Colon (tissue), 2 donors: Measurements from ENCODE around the gene SLC35E1.
"Not testable (repeated sequence)": the region's sequence is repeated elsewhere in the genome, so short reads cannot be mapped to it uniquely, and the experiment has no call there.

ENCODE experiments used
- FAIRE-seq: peaks from 2 replicates; lab custom pipeline; 2012; peaks lifted over from hg19 to GRCh38; lab: Jason Lieb, UNC
- donor health status: control.
- donor health status: control.

SLC35E1 gene

DNA sequence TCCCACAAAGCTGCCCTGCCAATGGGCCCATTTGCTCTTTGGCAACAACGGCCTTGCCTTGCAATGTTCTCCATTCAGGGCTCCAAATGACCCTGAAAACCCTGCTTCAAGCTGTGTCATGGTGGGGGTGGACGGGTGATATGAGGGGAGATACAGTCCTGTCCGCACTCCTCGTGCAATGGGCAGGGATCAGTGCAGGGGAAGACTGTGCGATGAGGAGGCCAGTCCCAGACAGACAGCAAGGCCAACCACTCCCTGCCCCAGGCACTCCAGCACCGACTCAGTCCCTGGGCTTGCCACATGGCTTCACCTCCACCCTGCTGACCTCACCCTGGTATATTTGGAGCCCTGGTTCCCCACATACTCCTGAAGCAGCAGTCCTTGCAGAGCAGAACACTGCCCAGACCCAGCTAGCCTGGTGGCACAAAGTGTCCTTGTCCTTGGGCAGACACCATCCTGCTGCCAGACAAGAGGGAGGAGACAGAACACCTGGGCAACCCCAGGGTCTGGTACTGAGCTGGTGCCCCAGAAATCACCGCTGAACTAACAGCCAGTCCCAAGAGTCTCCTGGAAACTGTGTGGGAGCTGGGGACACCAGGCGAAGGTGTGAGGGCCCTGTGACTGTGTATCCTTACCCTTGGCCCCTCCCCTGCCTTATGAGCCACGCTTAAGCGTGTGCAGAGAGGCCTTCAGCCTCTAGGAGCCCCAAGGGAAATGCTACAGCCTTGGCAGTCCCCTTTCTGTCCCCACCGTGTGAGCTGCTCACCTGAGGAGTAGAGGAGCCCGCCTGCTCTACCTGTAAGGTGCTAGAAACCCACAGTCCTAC is 9.1 kb upstream of the SLC35E1 start:
- FAIRE-seq = no peak

DNA sequence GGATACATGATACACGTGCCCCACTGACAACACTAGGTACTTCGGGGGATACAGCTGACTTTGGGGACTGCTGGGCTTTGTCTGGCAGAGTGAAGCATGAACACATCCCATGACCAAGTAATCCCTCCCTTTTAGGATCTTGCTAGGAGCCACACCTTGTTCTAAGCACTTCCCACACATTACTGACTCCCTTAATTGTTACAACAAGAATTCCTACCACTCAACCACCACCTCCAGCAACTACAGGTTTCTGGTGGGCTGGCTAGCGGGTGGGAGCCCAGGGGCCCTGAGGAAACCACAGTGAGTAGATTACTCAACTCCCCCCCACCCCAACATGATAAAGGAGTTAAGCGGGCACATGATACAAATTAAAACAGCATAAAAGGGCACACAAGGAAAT is 7.2 kb upstream of the SLC35E1 start:
- no peak for FAIRE-seq

DNA sequence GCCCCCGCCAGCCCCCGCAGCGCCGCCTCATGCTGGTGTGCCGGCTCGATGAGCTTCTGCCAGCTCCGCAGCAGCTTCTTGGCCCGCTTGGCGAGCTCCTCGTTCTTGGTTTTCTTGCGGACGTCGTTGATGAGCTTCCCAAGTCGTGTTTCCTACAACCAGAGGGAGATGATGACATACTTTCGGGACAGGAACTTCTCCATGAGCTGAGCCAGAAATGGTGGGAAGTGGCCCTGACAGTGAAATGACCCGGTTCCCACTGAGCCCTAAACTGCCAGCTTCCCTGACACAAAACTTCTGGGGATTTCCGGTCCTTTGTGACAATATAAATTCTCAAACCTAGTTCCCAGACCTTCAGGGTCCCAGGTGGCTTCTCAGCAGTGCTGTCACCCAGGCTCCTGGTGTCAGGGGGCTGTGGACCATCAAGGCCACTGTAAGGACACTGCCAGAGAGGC is 5.3 kb upstream of the SLC35E1 start:
- FAIRE-seq = no peak

DNA sequence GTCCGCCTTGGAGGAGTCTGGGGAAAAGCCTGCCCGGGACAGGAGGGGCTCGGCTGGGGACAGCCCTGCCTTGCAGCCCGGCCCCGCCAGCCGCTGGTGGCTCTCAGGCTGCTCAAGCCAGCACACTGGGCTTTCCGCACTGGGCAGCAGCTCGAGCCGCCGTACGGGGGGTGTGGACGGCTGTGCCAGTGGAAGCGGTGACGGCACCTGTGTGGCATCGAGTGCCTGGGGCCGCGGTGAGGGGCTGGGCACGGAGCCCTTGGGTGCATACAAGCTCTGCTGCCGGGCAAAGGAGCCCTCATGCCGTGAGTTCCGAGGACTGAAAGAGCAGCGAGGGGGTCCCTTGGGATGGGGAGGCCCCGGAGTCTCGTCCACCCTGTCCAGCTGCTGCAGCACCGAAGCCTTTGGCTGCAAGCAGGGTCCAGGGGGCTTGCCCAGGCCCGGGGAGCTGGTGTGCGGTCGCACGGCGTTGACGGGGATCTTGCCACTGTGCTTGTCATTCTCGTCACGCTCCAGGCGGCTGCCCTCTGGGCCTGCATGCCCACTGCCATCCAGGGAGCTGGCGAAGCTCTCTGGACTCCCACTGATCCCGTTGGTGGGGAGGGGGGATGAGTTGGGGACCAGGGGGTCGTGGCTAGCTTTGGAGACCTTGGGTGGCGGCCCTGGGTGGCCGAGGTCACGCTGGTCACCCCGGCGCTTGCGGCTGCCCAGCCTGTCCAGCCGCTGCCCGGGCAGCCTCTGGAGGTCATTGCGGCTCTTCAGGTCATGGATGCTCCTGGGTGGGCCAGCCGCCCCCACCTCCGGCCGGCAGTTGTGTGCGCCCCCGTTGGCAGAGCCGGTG is 4.7 kb upstream of the SLC35E1 start:
- no peak for FAIRE-seq

DNA sequence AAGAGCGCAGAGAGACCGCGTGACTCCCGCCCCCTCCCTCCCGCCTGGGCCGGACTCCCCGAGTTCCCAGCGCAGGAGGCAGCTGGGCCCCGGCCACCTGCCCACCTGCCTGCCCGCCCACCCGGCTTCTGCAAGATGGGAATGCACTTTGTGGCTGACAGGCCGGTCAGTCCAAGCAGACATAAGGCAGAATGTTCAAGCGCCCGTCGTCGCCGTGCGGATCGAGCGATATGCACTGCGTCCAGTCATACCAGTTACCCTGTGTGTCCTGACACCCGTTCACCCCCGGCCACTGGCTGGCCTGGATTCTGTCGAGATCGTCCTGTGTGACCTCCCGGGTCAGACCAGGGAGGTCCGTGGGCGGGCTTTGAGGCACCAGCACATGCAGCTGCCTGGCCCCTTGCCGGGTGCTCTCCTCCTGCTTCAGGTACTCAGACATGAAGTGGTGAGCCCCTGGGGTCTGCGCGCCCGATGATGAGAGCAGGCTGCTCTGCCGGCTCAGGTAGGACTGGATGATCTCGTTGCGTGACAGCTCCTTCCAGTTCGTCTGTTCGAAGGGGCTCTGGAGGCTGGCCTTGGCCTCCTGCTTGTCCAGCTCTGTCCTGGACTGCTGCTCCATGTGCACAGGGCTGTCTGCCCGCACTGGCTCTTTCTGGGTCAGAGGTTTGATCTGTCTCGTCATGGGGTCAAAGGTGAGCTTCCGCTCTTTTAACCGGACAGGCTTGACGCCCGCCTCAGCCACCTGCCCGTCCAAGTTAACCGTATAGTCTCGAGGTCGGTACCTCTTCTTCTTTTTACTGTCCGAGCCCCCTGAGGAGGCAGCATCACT is 3.9 kb upstream of the SLC35E1 start:
- no peak for FAIRE-seq

DNA sequence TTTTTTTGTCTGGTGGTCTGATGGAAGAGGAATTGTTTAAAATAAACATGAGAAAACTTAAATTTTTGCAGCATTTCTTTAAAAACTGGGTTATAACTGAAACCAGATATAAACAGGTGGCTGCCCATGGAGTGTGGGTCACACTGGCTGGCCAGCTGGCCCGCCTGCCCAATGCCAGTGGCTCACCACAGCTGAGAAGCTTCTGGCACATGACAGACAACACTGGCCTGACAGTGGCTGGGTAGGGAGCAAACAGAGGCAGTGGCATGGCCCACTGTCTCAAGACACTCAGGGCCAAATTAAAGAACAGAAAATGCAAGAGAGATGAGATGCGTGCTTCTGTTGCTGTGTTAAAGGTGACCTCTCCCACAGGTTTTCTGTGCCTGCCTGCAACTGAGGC is 3.1 kb upstream of the SLC35E1 start:
- no peak for FAIRE-seq

DNA sequence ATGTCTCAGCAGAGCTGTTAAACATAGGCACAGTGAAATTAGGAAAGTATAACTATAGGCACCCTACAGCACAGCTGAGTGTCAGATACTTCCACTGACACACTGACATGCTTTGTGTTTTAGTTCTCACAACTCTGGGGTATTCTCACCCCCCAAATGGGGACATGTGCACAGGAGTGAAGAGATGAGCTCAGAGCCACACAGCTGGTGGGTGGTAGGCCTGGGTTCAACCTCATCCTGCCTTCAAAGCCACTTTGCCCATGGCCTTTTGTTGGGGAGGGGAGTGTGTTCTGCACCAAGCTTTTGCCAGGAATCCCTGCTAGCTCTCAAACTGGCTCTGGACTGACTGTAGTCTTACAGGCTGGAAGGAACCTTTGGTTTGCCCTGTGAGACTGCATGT is 1.7 kb upstream of the SLC35E1 start:
- no peak for FAIRE-seq

DNA sequence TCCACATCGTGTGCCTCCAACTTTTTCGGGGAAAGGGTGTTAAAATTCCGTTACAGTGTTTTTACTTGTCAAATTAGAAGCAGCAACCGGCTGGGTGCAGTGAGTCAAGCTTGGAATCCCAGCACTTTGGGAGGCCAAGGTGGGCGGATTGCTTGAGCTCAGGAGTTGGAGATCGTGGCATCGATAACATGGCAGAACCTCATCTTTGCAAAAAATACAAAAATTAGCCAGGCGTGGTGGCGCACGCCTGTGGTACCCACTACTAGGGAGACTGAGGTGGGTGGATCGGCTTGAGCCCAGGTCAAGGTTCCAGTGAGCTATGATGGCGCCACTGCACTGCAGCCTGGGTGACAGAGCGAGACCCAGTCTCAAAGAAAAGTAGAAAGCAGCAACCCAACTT is 1.1 kb upstream of the SLC35E1 start:
- no peak for FAIRE-seq

DNA sequence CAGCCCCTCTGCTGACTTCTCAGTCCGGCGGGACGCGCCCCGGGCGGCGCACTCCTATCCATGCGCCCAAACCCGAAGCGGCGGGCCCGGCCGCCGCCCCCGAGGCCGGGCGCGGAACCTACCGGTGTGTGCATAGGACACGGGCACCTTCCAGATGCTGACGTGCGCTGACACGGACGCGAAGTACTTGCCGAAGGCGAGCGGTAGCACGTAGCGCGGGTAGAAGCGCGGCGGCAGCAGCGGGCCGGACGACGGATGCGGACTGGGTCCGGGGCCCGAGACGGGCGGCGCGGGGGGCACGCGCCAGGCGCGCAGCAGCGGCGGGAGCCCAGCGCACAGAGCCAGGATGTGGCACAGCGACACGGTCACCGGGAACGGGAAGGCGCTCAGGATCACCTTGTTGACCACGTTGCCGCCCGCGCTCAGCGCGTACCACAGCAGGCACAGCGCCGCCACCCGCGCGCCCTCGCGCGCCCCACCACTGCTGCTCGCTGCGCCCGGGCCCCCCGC is 338 bp downstream of the SLC35E1 start:
- no peak for FAIRE-seq

DNA sequence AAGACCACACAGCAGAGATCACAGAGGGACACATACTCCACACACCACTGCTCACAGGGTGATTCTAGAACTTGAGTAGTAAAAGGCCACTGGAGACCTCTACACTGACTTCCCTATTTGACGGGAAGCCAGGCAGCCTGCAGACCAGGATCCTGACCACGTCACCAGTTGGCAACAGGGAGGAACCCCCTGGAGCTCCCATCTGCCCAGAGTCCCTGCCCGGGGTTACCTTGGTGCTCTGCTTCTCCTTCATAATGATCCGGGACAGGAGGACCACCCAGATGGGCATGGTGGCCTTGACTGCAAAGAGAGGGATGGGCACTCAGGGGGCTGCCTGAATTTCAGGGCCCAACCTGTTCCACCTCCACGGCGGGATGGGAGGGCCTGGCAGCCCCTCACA is 932 bp downstream of the SLC35E1 start:
- FAIRE-seq = no peak

DNA sequence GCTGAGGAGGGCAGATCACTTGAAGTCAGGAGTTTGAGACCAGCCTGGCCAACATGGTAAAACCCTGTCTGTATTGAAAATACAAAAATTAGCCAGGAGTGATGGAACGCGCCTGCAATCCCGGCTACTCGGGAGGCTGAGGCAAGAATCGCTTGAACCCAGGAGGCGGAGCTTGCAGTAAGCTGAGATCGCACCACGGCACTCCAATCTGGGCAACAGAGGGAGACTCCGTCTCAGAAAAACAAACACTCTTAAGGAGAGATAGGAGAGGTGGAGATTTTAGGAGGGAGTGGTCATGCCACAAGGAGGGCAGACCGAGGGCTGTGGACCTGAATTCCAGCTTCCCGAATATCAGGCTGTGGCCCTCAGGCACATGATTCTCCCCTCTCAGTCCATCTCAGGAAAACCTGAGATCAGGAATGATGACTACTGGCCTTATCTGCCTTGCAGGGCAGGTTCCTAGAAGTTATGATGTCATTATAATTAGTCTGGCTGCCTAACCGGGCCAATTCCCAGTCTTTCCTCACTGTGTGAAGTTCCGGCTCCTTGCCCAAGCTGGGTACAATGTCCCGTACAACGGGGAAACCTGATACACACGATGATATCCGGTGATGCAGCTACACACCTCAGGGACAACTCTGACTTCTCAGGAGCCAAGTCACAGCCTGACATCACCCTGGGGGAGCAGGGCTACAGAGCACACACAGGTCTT is 2.5 kb downstream of the SLC35E1 start:
- FAIRE-seq = no peak

DNA sequence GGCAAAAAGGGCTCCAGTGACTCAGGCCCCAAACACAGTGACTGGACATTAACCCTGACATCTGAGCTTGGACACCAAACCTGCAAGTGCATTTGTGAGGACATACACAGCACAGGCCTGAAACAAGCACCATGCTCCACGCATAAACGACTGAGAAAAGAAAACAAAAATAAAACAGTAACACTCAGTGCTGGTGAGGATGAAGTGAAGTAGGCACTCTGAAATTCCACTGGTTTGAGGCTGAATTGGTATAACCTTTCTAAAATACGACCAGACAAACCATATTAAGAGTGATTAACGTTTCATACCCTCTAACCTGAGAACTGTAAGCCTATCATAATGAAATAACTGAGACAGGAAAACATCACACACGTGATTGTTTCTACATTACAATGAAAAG is 5.5 kb downstream of the SLC35E1 start:
- FAIRE-seq = no peak

DNA sequence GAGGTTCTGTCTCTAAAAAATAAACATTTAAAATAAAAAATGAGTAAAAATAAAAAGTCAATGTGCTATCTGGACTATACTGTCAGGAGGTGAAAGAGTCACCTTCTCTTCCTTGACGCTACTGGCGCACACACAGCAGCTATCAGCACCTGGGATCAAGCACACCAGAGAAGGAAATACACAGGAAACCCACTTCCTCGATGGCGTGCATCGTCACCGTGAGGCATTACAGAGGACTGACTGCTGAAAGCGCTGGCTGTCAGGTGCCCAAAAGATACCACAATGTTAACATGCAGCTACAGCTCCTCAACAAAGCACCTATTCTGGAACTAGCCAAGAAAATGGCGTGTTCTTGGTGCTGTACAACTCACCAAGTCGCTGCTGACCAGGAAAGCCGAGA is 6.1 kb downstream of the SLC35E1 start:
- no peak for FAIRE-seq

DNA sequence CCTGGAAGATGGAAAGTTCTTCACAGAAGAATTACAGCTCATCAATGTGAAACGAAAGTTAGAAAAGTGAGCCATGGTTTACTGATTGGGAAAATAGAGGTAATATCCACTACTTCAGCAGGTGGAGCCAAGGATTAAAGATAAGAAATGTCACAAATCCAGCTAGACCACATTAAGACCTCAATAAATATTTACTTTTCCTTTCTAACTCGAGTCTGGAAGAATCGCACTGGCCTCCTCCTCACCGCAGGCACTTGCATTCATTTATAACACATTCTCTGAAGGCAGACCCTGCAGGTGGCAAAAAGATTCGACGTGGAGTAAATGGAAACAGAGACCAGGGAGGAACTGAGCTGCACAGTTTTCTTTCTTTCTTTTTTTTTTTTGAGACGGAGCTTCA is 7.4 kb downstream of the SLC35E1 start:
- no peak for FAIRE-seq

DNA sequence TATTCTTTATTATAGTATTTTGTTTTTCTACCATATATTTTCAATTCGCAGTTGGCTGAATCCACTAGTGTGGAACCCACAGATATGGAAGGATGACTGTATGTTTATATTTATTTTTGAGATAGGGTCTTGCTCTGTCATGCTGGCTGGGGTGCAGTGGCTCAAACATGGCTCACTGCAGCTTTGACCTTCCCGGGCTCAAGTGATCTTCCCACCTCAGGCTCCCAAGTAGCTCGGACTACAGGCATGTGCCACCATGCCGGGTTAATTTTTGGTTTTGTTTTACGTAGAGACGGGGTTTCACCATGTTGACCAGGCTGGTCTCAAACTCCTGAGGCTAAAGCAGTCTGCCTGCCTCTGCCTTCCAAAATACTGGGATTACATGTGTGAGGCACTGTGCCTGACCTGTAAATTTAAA is 9.6 kb downstream of the SLC35E1 start:
- no peak for FAIRE-seq

DNA sequence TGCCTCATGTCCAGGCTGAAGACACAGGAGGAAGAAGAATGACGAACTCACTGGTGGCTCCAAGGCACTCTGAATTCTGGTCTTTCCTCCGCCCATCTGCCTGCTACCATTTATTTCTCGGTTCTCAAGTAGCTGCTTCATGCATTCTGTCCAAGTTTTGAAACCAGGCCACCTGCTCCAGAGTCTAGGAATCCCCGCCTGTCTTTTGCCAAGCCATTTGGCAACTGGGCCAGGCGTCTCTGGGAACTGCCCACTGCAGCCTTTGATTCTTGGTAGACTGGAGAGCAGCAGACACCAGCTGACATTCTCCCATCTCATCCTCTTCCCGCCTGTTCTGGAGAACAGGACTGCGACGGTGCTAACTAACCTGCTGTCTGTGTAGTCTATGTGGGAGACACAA is 10.8 kb downstream of the SLC35E1 start:
- FAIRE-seq = no peak

DNA sequence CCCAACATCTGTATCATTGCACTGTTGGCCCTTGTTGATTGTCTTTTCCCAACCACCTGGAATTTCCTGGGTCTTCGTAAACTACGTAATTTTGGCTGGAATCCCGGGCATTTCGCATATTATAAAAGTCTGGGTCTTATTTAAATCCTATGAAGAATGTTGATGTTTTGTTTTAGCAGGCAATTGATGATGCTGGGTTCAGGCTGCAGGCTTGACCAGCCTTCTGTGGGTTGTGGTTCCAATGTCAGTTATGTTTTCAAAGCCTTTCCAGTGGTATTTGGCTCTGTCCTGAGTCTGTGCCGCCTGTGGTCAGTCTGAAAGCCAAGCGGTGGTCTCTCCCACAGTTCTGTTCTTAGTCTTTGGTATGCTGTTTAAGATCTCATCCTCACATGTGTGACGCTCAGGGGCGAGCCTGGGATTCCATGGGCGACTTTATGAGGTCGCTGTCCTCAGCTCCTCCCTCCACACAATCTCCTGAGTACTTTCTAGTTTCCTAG is 12.4 kb downstream of the SLC35E1 start:
- no peak for FAIRE-seq

DNA sequence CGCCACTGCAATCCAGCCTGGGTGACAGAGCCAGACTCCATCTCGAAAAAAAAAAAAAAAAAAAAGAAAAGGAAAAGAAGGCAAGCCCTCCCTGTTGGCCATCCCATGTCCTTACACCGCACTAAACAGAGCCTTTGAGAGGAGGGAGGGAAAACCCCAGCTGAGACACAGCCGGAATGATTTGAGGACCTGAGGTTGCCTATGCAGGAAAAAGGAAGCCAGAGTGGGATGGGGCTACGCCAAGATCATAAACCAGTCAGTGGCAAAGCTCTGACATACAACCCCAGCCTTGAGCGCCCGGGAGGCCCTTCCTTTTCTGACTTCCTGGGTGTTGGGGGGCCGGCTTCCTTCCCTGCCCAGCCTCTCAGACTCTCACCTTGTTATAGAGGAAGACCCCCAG is 17.4 kb downstream of the SLC35E1 start:
- FAIRE-seq = no peak

DNA sequence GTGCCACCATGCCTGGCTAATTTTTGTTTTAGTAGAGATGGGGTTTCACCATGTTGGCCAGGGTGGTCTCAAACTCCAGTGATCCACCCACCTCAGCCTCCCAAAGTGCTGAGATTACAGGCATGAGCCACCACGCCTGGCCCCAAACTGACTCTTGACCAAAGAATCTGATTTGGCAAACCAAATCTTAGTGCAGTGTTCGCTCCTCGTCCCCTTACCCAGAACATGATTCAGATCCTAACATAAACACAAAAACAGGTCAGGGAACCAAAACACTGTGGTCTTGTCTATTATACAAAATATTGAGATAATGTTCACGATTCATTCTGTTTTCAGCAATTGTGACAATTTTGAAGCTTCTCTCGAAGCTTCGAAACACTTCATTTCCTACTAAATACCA is 20.3 kb downstream of the SLC35E1 start:
- not testable (repeated sequence) for FAIRE-seq

DNA sequence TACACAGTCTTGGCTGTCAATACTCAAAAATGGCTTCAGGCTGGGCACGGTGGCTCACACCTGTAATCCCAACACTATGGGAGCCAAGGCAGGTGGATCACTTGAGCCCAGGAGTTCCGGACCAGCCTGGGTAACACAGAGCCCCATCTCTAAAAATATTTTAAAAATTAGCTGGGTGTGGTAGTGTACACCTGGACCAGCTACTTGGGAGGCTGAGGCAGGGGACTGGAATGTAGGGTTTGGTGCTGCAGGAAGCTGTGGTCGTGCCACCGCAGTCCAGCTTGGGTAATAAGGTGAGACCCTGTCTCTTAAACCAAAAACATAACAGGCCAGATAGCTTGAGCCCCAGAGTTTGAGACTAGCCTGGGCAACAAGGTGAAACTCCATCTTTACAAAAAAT is 23.3 kb downstream of the SLC35E1 start:
- FAIRE-seq = no peak

DNA sequence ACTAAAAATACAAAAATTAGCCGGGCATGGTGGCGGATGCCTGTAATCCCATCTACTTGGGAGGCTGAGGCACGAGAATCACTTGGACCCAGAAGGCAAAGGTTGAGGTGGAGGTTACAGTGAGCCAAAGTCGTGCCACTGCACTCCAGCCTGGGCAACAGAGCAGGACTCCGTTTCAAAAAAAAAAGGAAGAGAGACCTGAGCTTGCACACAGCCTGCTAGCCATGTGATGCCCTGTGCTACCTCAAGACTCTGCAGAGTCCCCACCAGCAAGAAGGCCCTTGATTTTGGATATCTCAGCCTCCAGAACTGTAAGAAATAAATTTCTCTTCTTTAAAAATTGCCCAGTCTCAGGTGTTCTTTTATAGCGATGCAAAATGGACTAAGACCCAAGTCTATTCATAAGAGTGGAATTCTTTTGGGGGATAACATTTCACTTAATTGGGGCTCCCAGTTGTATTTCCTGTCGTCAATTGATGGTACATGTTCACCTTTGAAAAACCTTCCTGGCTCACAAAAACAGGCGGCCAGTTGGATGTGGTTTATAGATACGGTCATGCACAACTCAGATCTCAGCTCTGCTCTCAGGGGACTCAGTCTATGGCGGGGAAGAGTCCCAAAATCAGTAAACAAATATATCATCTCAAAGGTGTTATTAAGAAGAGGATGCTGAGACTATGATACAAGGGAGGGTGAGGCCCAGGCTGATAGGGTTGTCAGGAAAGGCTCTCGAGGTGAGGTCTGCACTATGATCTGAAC is 27.6 kb downstream of the SLC35E1 start:
- FAIRE-seq = no peak
